H1 (cell line): ENCODE data around the gene SECISBP2L. TPM values are rescaled to one million over a fixed set of nuclear protein-coding genes. Genes with fewer than 3 reads are reported as not detected.

Experiments
- CHD7 ChIP-seq: fragments of 300-600 bp; sonication (generic); IDR thresholded peaks from 2 replicates; pipeline ENCODE4 v1.7.1; 2012; ENCODE audit warnings: low read length, moderate library complexity, mild to moderate bottlenecking, inconsistent platforms; ENCODE audit not compliant: insufficient replicate concordance
- MAX ChIP-seq: IDR thresholded peaks from 2 replicates; pipeline ENCODE4 v1.6.1; 2012; ENCODE audit warnings: inconsistent platforms
- polyA plus RNA-seq, 7 experiments: library from polyadenylated mRNA; depleted of rRNA in 3 of 7; stranded (reverse) in 5 of 7; unstranded in 2 of 7; fragments of >200 nt in 5 of 7; fragments of 200-250 nt in 2 of 7; gene quantifications; 1 replicate in 5 of 7; 2 replicates in 1 of 7; 4 replicates in 1 of 7; pipeline versions ENCODE4 v1.2.1 to v1.2.3, GENCODE V29; 2011 to 2013; ENCODE audit warnings: missing spikeins in 2 of 7, mixed read lengths in 2 of 7
- total RNA-seq: library from RNA; stranded (reverse); fragmentation: NEBNext Ultra II Directional; extraction: Animal tissue kit (Norgen Biotek cat#: 25700); gene quantifications from 2 replicates; pipeline ENCODE4 v1.2.1, GENCODE V29; 2021

The SECISBP2L gene
- total and polyA plus RNA-seq, 2 of the 8 experiments (the other 6 are each of a cell fraction or from before 2014, with no cell fraction given), result 7.6 to 22.8 TPM

- no peak for TF ChIP-seq CHD7
- TF ChIP-seq MAX, result no peak
These were observed 52.9 kb downstream of the SECISBP2L start (continued) for GRCh38 chr15:48993380-48993779.
